ENCODE results near the gene LGR6.
"Not testable (repeated sequence)": the region's sequence is repeated elsewhere in the genome, so short reads cannot be mapped to it uniquely, and the experiment has no call there.

Gene LGR6

DNA sequence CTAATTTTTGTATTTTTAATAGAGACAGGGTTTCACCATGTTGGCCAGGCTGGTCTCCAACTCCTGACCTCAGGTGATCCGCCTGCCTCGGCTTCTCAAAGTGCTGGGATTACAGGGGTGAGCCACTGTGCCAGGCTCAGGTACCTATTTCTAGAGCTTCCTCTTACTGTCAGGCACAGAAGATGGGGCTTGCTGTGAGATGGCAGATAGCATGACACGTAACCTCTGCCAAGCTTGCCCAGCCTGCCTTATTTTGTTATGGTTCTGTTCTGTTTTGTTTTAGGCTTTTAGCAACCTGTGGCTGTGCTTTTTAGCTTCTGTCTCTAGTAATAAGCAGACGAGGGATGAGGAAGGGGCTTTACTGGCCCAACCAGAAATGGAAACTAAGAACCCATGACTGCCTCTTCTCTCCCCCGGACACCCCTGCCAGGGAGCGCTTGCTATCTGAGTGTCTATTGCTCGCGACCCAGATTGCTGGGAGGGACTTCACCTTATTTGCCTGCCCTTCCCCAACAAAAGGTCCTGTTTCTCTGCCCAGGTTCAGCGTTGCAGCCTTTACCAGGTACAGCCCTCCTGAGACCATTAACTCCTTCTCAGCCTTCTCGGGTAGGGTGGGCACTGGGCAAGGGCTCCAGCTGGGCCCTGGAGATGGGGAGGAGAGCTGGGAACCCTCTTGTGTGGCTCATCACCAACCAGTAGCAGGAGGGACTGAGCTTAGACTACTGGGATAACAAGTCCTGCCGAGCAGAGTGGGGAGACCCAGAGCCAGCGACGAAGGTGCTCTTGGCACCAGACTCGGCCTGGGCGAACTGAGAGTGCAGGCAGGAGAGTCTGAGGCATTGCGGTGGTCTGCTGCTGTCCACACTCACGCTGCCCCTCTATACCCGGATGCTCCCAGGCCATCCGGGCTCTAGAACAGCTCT, 13.5 kb upstream of the LGR6 start:
- DNase-seq (ENCODE audit: low spot score) = no peak

DNA sequence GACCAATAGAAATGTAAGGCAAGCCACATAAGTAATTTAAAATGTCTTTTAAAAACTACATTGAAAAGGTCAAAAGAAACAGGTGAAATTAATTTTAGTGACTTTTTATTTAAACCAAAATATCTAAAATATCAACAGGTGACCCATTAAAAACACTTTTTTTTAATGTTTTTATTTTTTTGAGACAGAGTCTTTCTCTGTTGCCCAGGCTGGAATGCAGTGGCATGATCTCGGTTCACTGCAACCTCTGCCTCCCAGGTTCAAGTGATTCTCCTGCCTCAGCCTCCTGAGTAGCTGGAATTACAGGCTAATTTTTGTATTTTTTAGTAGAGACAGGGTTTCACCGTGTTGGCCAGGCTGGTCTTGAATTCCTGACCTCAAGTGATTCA, 12.9 kb upstream of the LGR6 start:
- DNase-seq (ENCODE audit: low spot score) = not testable (repeated sequence)

DNA sequence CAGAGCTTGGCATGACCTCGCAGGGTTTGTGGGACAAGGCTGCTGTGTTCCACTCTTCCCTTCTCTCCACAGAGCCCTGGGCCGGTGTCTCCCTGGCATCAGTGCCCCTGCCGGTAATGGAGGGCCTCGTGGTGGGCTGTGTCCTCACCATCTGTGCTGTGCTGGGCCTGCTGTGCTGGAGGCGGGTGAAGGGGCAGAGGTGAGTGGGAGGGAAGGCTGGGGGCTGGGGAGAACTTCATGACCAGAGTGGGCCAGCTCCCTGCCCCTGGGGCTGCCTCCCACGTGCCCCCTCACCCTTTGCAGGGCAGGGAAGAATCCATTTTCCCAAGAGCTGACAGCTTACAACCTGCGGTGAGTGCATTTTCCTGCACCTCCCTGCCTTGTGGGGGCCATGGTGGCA, 12.0 kb upstream of the LGR6 start:
- no peak for DNase-seq (ENCODE audit: low spot score)

GRCh38 chr1:202182040-202182877, 11.3 kb upstream of the LGR6 start:
- DNase-seq (ENCODE audit: low spot score) = no peak

DNA sequence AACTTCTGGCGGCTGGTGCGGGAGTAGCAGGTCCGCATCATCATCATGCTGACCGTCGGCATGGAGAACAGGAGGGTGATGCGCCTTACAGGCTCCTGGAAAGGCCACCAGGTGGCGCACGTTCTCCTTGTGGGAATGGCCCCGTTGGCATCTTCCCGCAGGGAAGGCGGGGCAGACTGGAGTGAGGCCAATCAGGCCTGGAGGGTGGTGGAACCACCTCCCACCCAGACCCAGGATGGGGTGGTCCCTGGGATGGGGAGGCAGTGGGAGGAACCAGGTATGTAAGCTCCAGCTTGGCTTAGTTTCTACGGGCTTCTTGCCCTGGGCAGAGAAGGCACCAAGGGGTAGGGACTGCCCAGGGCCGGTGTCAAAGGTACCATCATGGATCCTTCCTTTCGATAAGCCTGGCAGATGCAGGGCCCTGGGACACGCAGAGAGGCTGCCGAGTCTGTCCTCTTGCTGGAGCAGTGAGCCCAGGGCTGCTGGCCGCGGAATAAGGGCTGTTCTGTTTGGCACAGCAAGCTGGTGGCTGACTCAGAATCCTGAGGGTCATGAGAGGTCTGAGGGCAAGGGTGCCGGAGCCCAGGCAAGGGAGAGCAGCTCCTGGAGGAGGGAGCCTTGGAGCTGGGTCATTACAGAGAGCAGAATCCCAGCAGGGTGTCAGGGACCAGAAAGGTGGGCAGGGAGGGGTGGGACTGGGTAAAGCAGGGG, 8.7 kb upstream of the LGR6 start:
- peak; percentile 76 for DNase-seq (ENCODE audit: low spot score)

- DNase-seq (ENCODE audit: low spot score) = no peak
Observed at GRCh38 chr1:202186327-202186726, 7.3 kb upstream of the LGR6 start.

GRCh38 chr1:202187041-202187671, 6.4 kb upstream of the LGR6 start:
- DNase-seq (ENCODE audit: low spot score) = no peak

DNA sequence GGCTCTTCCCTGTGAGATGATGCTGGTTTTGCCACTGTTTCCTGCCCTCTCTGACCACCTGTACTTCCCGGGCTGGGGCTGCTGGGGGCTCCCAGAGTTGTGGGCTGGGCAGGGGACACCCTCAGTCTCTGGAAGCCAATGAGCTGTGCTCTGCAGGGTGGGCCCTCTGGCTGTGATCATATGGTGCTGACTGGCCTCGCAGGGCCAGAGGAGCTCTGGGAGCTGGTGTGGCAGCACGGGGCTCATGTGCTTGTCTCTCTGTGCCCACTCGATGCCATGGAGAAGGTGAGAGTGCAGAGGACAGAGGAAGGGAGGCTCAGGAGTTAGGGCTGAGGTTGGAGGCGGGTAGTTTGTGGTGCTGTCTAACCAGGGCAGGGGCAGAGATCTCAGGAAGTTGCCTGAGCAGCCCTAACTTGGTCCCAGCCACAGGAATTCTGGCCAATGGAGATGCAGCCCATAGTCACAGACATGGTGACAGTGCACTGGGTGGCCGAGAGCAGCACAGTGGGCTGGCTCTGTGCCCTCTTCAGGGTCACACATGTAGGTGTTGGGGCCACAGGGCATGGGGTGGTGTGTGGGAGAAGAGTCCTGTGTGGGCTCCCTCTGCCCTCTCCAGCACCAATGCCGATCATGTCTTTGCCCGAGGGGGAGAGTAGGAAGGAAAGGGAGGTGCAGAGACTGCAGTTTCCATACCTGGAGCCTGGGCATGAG, 5.7 kb upstream of the LGR6 start:
- no peak for DNase-seq (ENCODE audit: low spot score)

DNA sequence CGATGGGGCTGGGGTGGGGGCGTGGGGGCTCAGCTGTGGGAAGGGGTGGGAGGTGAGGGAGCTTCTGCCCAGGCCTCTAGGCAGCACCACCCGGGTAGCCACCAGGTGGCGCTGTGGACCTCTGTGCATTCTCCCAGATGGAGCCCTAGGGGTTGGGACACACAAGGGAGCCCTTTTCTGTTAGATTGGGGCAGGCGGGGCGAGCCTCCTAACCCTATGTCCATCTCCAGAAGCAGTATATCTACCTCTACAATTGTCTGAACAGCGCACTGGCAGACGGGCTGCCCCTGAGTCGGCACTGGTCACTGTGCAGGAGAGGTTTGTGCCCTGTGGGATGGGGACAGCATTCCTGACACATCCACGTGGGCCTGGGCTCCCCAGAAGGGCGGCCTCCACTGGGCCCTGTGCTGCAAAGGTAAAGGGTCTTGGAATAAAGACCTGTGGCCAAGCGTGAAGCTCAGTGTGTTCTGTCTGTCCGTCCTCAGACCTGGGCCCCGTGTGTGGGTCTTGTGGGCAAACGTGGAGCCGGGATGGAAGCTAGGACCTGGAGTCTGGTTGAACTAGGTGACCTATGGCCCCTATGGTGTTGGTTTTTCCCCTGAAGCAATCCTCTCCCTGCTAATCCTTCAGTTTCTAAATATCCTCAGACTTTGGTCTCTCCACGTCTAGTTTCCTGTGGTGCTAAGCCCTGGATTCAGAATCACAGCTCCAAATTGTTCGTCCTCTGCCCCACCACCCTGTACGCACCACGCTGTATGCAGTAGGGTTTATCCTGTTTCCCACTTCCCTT, 4.4 kb upstream of the LGR6 start:
- DNase-seq (ENCODE audit: low spot score) = peak; percentile 59

DNA sequence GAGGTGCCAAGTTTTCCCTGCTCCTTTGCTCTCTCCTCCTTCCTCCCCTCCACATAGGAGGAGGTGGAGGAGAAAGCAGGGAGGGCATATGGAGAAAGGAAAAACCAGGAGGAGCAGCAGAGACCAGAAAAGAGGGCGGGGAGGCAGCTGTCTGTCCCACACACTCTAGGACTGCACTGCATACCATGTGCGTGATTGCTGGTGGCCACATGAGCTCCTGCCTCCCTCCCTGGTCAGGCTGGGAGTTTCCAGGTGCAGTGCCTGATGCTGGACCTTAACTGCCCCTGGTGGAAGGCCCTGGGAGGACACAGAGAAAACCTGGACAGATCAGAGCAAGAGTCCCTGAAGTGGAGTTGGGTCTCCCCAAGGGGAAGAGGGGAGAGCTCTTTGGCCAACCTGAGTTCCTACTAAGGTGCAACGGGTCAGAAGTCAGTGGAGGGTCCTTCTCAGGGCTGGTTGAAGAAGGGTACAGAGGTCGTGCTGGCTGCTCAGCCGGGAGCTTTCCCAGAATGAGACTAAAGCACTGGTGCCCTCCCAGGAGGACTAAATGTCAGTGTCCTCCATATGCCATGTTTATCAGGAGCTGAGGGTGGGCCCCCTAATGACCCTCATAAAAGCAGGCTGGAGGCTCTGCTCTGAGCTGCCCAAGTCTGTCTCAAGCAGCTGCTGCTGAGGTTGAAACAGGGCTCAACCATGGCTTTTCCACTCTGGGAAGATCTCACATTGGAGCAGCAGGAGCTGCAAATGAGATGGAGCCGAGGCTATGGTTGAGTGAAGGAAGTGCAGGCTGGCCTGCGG, 3.5 kb upstream of the LGR6 start:
- no peak for DNase-seq (ENCODE audit: low spot score)

GRCh38 chr1:202191391-202191790, 2.2 kb upstream of the LGR6 start:
- DNase-seq (ENCODE audit: low spot score) = not testable (repeated sequence)

- DNase-seq (ENCODE audit: low spot score) = peak; percentile 54
Observed at GRCh38 chr1:202192770-202193613, 607 bp upstream of the LGR6 start.

GRCh38 chr1:202194328-202194648, 689 bp downstream of the LGR6 start:
- DNase-seq (ENCODE audit: low spot score) = no peak

DNA sequence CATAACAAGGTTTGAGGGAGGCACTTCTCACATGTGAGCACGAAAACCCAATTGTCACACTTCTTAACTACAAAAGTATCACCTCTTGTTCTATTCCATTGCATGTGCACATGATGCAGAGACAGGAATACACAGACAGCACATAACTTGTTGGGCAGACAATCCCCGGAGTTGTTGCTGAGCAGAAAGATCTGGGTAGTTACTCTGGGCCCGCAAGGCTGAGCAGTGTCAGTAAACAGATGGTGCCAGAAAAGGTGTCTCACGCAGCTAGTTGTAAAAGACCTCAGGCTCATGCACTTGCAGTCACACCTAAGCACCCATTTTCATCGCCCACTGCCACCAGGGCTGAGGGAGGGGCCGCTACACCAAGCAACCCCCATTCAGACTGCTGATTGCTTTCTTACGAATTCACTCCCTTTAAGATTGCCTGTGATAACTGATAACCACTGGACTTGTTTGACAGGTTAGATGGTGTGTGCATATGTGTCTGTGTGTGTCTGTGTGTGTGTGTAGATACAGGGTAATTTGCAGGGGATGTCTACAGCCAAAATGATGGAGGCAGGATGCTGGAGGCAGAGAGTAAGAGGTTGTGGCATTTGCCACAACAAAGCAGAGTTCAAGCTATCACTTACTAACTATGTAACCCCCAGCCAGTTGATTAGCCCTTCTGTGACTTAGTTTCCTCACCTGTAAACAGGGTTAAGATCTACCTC, 4.2 kb downstream of the LGR6 start:
- no peak for DNase-seq (ENCODE audit: low spot score)

- DNase-seq (ENCODE audit: low spot score) = no peak
Observed at GRCh38 chr1:202198366-202198724, 4.7 kb downstream of the LGR6 start.

GRCh38 chr1:202199040-202199889, 5.7 kb downstream of the LGR6 start:
- no peak for DNase-seq (ENCODE audit: low spot score)

- DNase-seq (ENCODE audit: low spot score) = no peak
Observed at GRCh38 chr1:202200112-202200548, 6.5 kb downstream of the LGR6 start.
